Endothelial cell of umbilical vein (primary cell): ENCODE data around the gene PSIP1. TPM values are rescaled to one million over a fixed set of nuclear protein-coding genes. Genes with fewer than 3 reads are reported as not detected.

ENCODE experiments used
- BruUV-seq: library from RNA; stranded (reverse); fragments of 400-500 nt; replicated peaks from 2 replicates; lab custom pipeline; 2021; lab: Mats Ljungman, UMichigan
- CTCF ChIA-PET: fragments of 300-600, 350-600 bp; sonication (Branson Sonifier 250); formaldehyde crosslinking; loops from one replicate; lab custom pipeline; 2021; ENCODE audit warnings: antibody characterized with exemption, inconsistent platforms; lab: Charles Lee
- POLR2A ChIA-PET: fragments of 300-600, 350-600 bp; sonication (Branson Sonifier 250); formaldehyde crosslinking; loops from one replicate; lab custom pipeline; 2021; ENCODE audit warnings: antibody characterized with exemption, inconsistent platforms; lab: Charles Lee
- DNase-seq: peaks from one replicate; pipeline ENCODE4 v3.0.0-alpha.2; 2011; ENCODE audit warnings: low read depth, low spot score
- FAIRE-seq: peaks from 2 replicates; lab custom pipeline; 2011; peaks lifted over from hg19 to GRCh38; lab: Jason Lieb, UNC
- H2AFZ ChIP-seq: 2 replicates; pipeline ENCODE4 v1.6.0; 2012; ENCODE audit warnings: low read depth, low read length, control low read depth, inconsistent platforms
- H3K27ac ChIP-seq: 2 replicates; pipeline ENCODE4 v1.5.1; 2011; ENCODE audit warnings: low read depth, mild to moderate bottlenecking, control low read depth, low read length, moderate library complexity; ENCODE audit not compliant: insufficient read depth
- H3K27me3 ChIP-seq, 2 experiments: 2 replicates each; pipeline versions ENCODE4 v1.6.0 to v1.6.1; 2011; ENCODE audit warnings: low read length in 2 of 2, mixed read lengths in 1 of 2; ENCODE audit not compliant: control insufficient read depth in 2 of 2, insufficient read depth in 2 of 2
- H3K36me3 ChIP-seq, 2 experiments: 2 replicates in 1 of 2; 3 replicates in 1 of 2; pipeline ENCODE4 v1.5.1; 2011; ENCODE audit warnings: low read length in 2 of 2, mild to moderate bottlenecking in 1 of 2, moderate library complexity in 1 of 2; ENCODE audit not compliant: control insufficient read depth in 2 of 2, insufficient read depth in 2 of 2; ENCODE audit errors: extremely low read depth in 1 of 2
- H3K4me1 ChIP-seq: 3 replicates; pipeline ENCODE4 v1.5.1; 2011; ENCODE audit warnings: mild to moderate bottlenecking, low read length; ENCODE audit not compliant: control insufficient read depth, insufficient read depth; ENCODE audit errors: extremely low read depth
- H3K4me2 ChIP-seq: 2 replicates; pipeline ENCODE4 v1.6.1; 2011; ENCODE audit warnings: low read length, control low read depth, mixed read lengths; ENCODE audit not compliant: insufficient read depth
- H3K4me3 ChIP-seq, 3 experiments: fragments of 200-600 bp in 1 of 3; sonication (generic), shearing (Covaris generic) in 1 of 3; replicated peaks in 1 of 3; 2 replicates each; pipeline ENCODE4 v1.5.1; 2011 to 2016; ENCODE audit warnings: control low read depth in 3 of 3, low read length in 3 of 3, mild to moderate bottlenecking in 2 of 3, inconsistent platforms in 1 of 3, low read depth in 1 of 3, moderate library complexity in 1 of 3; ENCODE audit not compliant: insufficient read depth in 1 of 3
- H3K79me2 ChIP-seq: 2 replicates; pipeline ENCODE4 v1.6.0; 2012; ENCODE audit warnings: low read length, inconsistent platforms; ENCODE audit not compliant: control insufficient read depth, insufficient read depth
- H3K9ac ChIP-seq: replicated peaks from 2 replicates; pipeline ENCODE3; 2011; ENCODE audit warnings: low read length, control low read depth; ENCODE audit not compliant: insufficient read depth; ENCODE audit errors: extremely low read depth
- H3K9me1 ChIP-seq: replicated peaks from 3 replicates; pipeline ENCODE4 v1.6.0; 2011; ENCODE audit warnings: mild to moderate bottlenecking, low read length; ENCODE audit not compliant: control insufficient read depth, insufficient read depth; ENCODE audit errors: extremely low read depth
- H3K9me3 ChIP-seq: replicated peaks from 2 replicates; pipeline ENCODE4 v1.5.1; 2012; ENCODE audit warnings: low read length, inconsistent platforms; ENCODE audit not compliant: control insufficient read depth, insufficient read depth
- H4K20me1 ChIP-seq: replicated peaks from 2 replicates; pipeline ENCODE3; 2011; ENCODE audit warnings: mild to moderate bottlenecking, low read length; ENCODE audit not compliant: control insufficient read depth, insufficient read depth; ENCODE audit errors: extremely low read depth
- CTCF ChIP-seq, 2 donors: IDR thresholded peaks; 1 replicate in 1 of 2; 2 replicates in 1 of 2; pipeline ENCODE4 v1.5.1; 2011; ENCODE audit warnings: low read length in 2 of 2, mild to moderate bottlenecking in 2 of 2, moderate library complexity in 2 of 2, control low read depth in 1 of 2, inconsistent platforms in 1 of 2, low read depth in 1 of 2; ENCODE audit not compliant: insufficient read depth in 1 of 2; ENCODE audit errors: extremely low read depth in 1 of 2
- EZH2 ChIP-seq: IDR thresholded peaks from 2 replicates; pipeline ENCODE4 v1.6.1; 2012; ENCODE audit warnings: borderline replicate concordance, low read depth, mild to moderate bottlenecking, moderate library complexity, low read length, inconsistent platforms; ENCODE audit not compliant: severe bottlenecking
- FOS ChIP-seq: IDR thresholded peaks from 2 replicates; pipeline ENCODE4 v1.6.1; 2011; ENCODE audit warnings: mild to moderate bottlenecking, low read length, moderate library complexity, borderline replicate concordance; ENCODE audit not compliant: insufficient read depth
- JUN ChIP-seq: IDR thresholded peaks from 2 replicates; pipeline ENCODE4 v1.6.1; 2011; ENCODE audit warnings: borderline replicate concordance, low read depth; ENCODE audit not compliant: insufficient read length, insufficient read depth
- MYC ChIP-seq: IDR thresholded peaks from one replicate; pipeline ENCODE4 v1.6.1; 2011; ENCODE audit warnings: mild to moderate bottlenecking, low read depth, low read length
- POLR2A ChIP-seq: IDR thresholded peaks from 2 replicates; pipeline ENCODE4 v1.6.1; 2012; ENCODE audit warnings: low read depth, mild to moderate bottlenecking, control low read depth, low read length
- POLR2AphosphoS5 ChIP-seq: IDR thresholded peaks from 2 replicates; pipeline ENCODE4 v1.6.1; 2012; ENCODE audit warnings: low read depth, mild to moderate bottlenecking, control low read depth, low read length, moderate library complexity; ENCODE audit not compliant: insufficient read depth
- dilution Hi-C: fragments of 300-500 bp; cut with MboI; formaldehyde crosslinking; loops from one replicate; pipeline ENCODE4 v1.15.0; 2019; ENCODE audit warnings: low sequenced_read_pairs; ENCODE audit not compliant: extremely low pct_ligation_motif_present
- intact Hi-C: fragments of 100-400 bp; cut with micrococcal nuclease; formaldehyde crosslinking; loops from one replicate; pipeline ENCODE4 v1.10.0; 2022
- polyA plus RNA-seq, 4 experiments: library from polyadenylated mRNA; depleted of rRNA in 3 of 4; stranded (reverse) in 3 of 4; unstranded in 1 of 4; fragments of >200 nt; gene quantifications; 2 replicates each; pipeline versions ENCODE4 v1.2.1 to v1.2.3, GENCODE V29; 2011 to 2012; ENCODE audit warnings: missing spikeins in 1 of 4
- total RNA-seq: library from RNA; stranded (reverse); gene quantifications from 2 replicates; pipeline ENCODE4 v1.2.3, GENCODE V29; 2021

The PSIP1 gene
- total and polyA plus RNA-seq, 2 donors (not counting 3 experiments of a cell fraction or from before 2014, with no cell fraction given) = 12.9 to 76.7 TPM

GRCh38 chr9:15525958-15526357 lies 15.2 kb upstream of the PSIP1 start:
- POLR2A ChIA-PET = no interaction called here
- no peak for DNase-seq
- no peak for FAIRE-seq
- CTCF ChIA-PET = interaction anchor here (1.5 to 3.3 kb wide), 2 partner anchors 8 to 12 kb away, joined by 4 to 8 read pairs; no protein-coding TSS in a partner anchor
- Histone ChIP-seq H3K4me2 (no peak overlapping the region), H3K36me3 (no peaks in the 10 kb centered on the region), H4K20me1 (no peaks in the 10 kb centered on the region), H3K9ac (no peak overlapping the region), H3K9me1 (no peaks in the 10 kb centered on the region), H3K4me1 (peaks cover 12% of the 10 kb centered on the region), H2AFZ (no peak overlapping the region), H3K27ac (no peak overlapping the region), H3K4me3 (no peak overlapping the region), H3K79me2 (no peaks in the 10 kb centered on the region), H3K27me3 (no peaks in the 10 kb centered on the region), H3K9me3 (no peaks in the 10 kb centered on the region)
- dilution Hi-C loops (no loop called here), intact Hi-C loops (loop anchor here (2.0 kb wide), 1 partner anchor 15 kb away; the partner anchor contains the start of gene PSIP1)
- TF ChIP-seq MYC = no peak
- TF ChIP-seq FOS = no peak
- TF ChIP-seq JUN = no peak
- no peak for TF ChIP-seq POLR2AphosphoS5
- TF ChIP-seq POLR2A = no peak
- no peak for TF ChIP-seq CTCF (IDR thresholded peaks at IDR 0.05; ENCODE audit: extremely low read depth in 1 of 2, insufficient read depth in 1 of 2, low read depth in 1 of 2, low read length in 2 of 2)
- no peak for TF ChIP-seq EZH2
- no TSS peak for BruUV-seq
